GM15510 (cell line): ENCODE measurements around the gene VEGFB.

Experiments
- POLR2A ChIP-seq: IDR thresholded peaks from 3 replicates; pipeline ENCODE4 v1.6.1; 2011; ENCODE audit warnings: borderline replicate concordance; ENCODE audit not compliant: insufficient read length; ENCODE audit errors: extremely low read depth

Gene VEGFB

DNA sequence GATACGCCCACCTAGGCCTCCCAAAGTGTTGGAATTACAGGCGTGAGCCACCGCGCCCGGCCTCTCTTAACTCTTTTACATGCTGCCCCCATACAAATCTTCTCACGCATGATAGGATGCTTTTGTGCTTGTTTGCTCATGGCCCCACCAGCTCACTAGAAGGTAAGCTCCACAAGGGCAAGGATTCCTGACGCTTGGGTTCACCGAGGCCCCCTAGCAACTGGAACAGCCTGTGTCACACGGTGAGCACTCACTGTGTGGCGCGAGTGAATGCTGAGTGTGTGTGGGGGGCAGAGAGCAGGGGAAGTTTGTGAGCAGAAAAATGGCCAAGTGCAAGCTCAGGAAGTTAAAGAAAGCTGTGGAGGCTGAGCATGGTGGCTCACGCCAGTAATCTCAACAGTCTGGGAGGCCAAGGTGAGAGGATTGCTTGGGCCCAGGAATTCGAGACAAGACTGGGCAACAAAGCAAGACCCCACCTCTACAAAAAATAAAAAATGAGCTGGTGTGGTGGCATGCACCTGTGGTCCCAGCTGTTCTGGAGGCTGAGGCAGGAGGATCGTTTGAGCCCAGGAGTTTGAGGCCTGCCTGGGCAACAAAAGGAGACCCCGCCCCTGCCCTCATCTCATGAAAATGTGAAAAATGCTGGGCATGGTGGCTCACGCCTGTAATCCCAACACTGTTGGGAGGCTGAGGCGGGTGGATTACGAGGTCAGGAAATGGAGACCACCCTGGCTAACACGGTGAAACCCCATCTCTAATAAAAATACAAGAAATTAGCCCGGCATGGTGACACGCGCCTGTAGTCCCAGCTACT is 47.8 kb downstream of the VEGFB start:
- TF ChIP-seq POLR2A = no peak

DNA sequence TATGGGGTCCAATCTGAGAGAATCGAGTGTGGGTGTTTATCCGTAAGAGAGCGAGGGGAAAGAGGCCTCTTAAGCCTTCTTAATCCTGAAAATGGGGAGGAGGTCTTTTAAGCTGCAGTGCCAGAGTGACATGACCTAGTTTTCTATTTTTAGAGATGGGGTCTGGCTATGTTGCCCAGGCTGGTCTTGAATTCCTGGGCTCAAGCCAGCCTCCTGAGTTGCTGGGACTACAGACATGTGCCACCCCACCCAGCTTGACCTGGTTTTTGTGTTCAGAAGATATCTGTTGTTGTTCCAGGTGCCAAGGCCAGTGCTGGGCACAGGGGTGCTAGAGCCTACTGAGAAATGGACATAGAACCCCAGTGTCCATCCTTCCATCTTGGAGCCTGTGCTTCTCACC is 48.7 kb downstream of the VEGFB start:
- TF ChIP-seq POLR2A = no peak

DNA sequence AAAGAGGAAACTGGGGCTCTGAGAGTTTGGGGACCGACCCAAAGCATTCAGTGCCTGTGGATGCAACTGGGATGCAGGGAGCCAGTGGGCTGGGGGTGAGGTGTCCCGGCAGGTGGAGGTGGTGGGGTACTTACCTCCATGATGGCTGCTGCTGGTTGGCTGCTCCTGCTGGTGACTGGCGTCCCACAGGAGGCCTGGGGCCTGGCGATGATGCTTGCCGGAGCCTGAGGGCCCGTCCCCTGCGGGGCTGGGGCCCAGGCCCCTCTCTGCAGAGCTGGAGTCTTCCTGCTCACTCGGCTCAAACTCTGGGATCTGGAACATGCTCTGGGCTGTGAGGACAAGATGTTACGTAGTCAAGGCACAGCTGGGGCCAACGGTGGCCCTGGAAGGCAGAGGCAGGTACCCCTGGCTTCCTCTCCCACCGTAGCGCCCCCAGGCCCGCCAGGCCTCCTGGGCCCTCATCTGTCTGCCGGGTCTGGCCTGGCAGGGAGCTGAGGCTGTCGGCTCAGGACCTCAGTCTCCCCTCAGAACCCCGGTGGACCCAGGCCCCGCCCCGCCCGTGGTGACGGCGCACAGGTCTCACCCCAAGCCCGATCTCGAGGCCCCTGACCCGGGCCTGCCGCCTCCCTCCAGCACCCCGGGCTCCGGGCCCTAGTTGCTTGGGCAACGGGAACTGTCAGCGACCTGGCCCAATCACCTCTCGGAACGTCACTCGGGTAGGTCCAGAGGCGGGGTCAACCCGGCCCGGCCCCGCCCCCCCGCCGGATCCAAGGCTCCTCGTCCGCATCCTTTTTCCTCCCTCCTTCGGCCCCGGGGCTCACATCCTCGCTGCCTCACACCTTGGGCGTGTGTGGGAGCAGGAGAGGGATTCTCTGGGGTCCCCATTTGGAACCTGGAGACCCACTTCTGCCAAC is 49.9 kb downstream of the VEGFB start, which contains the start of gene BAD:
Gene BAD (minus strand): TSS at position 618 of the 914 bp plus-strand sequence. CDS start 297 bp downstream, at position 321.
- peak; percentile 63 for TF ChIP-seq POLR2A

DNA sequence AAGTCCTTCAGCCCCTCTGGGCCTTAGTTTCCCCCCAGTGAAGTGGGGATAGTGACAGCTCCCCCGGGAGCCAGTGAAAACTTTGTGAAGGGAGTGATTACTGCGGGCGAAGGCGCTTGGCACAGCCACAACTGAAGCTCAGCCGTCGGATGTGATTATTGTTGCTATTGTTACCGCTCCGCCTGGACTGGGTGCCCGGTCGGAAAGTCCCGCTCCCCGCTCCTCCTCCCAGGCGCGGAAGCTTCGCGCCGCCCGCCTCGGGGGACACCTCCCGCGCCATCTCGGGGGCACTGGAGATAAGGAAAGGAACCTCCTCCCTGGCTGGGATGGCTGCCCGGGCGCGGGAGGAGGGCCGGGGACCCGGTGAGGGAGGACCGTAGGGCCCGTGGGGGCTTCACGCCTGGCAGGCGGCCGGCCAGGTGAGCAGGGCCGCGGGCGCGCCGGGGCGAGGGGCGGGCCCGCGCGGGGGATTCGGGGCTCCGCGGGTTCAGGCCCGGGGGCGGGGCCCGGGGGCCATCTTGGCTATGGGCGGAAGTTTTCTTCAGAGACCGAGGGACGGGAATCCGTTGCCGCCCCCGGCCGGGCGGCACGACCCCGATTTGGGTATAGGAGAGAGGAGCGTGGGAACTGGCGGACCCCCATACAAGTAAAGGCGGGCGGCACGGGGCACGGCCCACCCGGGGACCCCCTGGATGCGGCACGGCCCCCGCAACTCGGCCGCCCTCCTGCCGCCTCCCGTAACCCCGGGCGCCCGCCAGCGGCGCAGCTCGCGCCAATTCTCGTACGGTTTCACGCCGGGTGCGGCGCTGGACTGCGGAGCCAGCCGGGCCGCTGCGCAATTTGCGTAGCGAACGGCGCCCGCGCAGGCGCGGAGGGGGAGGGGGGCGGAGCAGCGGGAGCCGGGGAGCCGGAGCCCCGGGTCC is 50.8 kb downstream of the VEGFB start, which contains the start of gene GPR137:
Gene GPR137 (plus strand): TSS at position 887 of the 923 bp plus-strand sequence. CDS start 677 bp downstream, outside the sequence.
- TF ChIP-seq POLR2A = peak; percentile 64

DNA sequence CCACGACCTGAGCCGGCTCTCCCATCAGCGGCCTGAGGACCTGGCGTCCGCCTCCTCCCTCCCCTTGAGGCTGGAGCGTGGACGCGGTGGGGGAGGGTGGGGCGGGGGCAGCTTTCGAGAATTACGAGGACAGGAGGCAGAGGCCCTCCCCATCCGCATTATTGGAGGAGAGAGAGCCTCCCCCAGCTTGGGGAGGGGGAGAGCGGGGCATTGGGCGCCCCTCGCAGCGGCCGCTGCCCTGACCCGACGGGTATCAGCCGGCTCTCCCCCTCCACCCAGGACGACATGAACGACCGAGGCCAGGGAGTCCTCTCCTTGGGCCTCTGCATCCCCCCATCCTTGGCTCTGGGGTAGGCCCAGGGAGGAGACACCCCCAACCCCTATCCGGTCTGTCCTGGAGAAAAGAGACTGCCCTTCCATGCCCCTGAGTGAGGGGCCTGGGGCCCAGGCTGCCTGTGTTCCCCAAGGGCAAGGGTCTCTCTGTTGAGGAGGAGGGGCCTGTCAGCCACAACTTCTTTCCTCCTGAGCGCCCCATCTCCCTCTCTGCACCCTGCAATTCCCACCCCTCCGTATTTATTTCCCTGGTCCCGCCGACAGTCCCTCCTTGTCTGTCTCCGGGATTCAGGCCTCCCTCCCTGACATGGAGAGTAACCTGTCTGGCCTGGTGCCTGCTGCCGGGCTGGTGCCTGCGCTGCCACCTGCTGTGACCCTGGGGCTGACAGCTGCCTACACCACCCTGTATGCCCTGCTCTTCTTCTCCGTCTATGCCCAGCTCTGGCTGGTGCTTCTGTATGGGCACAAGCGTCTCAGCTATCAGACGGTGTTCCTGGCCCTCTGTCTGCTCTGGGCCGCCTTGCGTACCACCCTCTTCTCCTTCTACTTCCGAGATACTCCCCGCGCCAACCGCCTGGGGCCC is 51.8 kb downstream of the VEGFB start:
- peak; percentile 49 for TF ChIP-seq POLR2A

DNA sequence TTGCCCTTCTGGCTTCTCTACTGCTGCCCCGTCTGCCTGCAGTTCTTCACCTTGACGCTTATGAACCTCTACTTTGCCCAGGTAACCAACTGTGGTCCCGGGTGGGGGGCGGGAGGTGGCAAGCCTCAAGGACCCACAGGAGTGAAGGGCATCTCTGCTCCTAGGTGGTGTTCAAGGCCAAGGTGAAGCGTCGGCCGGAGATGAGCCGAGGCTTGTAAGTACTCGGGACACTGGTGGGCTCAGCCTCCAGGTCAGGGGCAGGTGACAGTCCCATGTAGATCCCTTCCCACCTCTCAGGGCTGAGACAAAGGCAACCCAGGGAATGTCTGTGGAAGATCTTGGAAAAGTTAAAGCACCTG is 52.4 kb downstream of the VEGFB start:
- TF ChIP-seq POLR2A = no peak

DNA sequence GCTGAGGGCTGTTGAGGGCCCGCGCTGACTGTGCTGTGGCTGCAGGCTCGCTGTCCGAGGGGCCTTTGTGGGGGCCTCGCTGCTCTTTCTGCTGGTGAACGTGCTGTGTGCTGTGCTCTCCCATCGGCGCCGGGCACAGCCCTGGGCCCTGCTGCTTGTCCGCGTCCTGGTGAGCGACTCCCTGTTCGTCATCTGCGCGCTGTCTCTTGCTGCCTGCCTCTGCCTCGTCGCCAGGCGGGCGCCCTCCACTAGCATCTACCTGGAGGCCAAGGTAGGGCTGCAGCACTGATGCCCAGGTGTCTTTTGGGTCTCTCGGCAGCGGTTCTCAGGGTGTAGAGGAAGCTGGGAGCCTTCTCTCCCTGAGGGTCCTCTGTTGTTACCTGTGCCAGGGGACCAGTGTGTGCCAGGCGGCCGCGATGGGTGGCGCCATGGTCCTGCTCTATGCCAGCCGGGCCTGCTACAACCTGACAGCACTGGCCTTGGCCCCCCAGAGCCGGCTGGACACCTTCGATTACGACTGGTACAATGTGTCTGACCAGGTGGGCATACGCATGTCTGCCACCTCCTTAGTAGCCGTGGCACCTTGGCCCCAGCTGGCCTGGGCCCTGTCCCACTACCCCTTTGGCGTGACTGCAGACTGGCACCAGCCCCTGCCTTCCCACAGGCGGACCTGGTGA is 53.4 kb downstream of the VEGFB start:
- TF ChIP-seq POLR2A = no peak

DNA sequence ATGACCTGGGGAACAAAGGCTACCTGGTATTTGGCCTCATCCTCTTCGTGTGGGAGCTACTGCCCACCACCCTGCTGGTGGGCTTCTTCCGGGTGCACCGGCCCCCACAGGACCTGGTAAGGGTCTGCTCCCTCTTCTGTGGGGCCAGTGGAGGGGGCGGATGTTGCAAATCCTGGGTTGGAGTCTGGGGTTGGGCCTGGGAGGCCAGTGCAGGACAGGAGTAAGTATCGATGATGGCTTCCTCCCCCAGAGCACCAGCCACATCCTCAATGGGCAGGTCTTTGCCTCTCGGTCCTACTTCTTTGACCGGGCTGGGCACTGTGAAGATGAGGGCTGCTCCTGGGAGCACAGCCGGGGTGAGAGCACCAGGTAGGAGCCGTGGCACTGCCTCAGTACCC is 54.0 kb downstream of the VEGFB start:
- no peak for TF ChIP-seq POLR2A
